Right cardiac atrium (tissue), 5 donors: ENCODE measurements around the gene PTH2R. TPM values are rescaled to one million over a fixed set of nuclear protein-coding genes. Genes with fewer than 3 reads are reported as not detected.

Experiments used
- ATAC-seq, 2 donors: fragments of 200-7000 bp; cut with Tn5 transposase; one replicate each; pipeline versions ENCODE4 v1.8.0 to v1.9.1; 2020; ENCODE audit warnings: moderate library complexity in 2 of 2, mild to moderate bottlenecking in 1 of 2
- DNase-seq, 3 donors: peaks; one replicate each; pipeline ENCODE4 v3.0.0-alpha.2; 2020
- H3K27ac ChIP-seq: one replicate; pipeline ENCODE4 v1.5.1; 2013; ENCODE audit warnings: mild to moderate bottlenecking, low read length, control low read depth, moderate library complexity
- H3K27me3 ChIP-seq: one replicate; pipeline ENCODE4 v1.6.1; 2013; ENCODE audit not compliant: control insufficient read depth, insufficient read depth
- H3K4me1 ChIP-seq: one replicate; pipeline ENCODE4 v1.6.1; 2013; ENCODE audit warnings: low read length; ENCODE audit not compliant: control insufficient read depth, insufficient read depth
- H3K4me3 ChIP-seq: one replicate; pipeline ENCODE4 v1.5.1; 2013; ENCODE audit warnings: low read length, control low read depth
- H3K9me3 ChIP-seq: one replicate; pipeline ENCODE4 v1.6.1; 2013; ENCODE audit warnings: low read length; ENCODE audit not compliant: control insufficient read depth
- WGBS: extraction: QIAGEN DNeasy Blood & Tissue Kit; methylation state at CpG from one replicate; pipeline ENCODE4 v1.1.7; 2013; 5-methylcytosine and 5-hydroxymethylcytosine counted together
- intact Hi-C, 4 donors: fragments of 100-400 bp; cut with DNase I; formaldehyde crosslinking; loops; one replicate each; pipeline versions ENCODE4 v1.11.0 to v1.14.0; 2022 to 2023
- long read RNA-seq, 4 donors: library from polyadenylated mRNA; unstranded; transcript quantifications; one replicate each; pipeline ENCODE4 v2.0.0, GENCODE V29; 2020 to 2021
- polyA plus RNA-seq: library from polyadenylated mRNA; stranded (reverse); fragments of 200-250 nt; gene quantifications from one replicate; pipeline ENCODE4 v1.2.3, GENCODE V29; 2013
- total RNA-seq, 4 donors: library from RNA; stranded (reverse); fragmentation: NEBNext Ultra II Directional; extraction: Animal tissue kit (Norgen Biotek cat#: 25700); gene quantifications; one replicate each; pipeline ENCODE4 v1.2.1, GENCODE V29; 2021
- donor health status: healthy with polysubstance abuse.
- donor health status: DM: no; HTN: yes; CAD: no.
- donor health status: DM: no; HTN: no; CAD: no.
- donor health status: DM: no; HTN: yes; CAD: no; lungs with severe emphysema.
- donor health status: DM: yes; HTN: yes; CAD: no.

Gene PTH2R, protein sequence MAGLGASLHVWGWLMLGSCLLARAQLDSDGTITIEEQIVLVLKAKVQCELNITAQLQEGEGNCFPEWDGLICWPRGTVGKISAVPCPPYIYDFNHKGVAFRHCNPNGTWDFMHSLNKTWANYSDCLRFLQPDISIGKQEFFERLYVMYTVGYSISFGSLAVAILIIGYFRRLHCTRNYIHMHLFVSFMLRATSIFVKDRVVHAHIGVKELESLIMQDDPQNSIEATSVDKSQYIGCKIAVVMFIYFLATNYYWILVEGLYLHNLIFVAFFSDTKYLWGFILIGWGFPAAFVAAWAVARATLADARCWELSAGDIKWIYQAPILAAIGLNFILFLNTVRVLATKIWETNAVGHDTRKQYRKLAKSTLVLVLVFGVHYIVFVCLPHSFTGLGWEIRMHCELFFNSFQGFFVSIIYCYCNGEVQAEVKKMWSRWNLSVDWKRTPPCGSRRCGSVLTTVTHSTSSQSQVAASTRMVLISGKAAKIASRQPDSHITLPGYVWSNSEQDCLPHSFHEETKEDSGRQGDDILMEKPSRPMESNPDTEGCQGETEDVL
- not detected for total RNA-seq
- not detected for polyA plus RNA-seq
- long read RNA-seq, donor 1: 0 reads
- long read RNA-seq, donor 2: 0 reads
- long read RNA-seq, donor 3: 0 reads
- long read RNA-seq, donor 4: 0 reads

DNA sequence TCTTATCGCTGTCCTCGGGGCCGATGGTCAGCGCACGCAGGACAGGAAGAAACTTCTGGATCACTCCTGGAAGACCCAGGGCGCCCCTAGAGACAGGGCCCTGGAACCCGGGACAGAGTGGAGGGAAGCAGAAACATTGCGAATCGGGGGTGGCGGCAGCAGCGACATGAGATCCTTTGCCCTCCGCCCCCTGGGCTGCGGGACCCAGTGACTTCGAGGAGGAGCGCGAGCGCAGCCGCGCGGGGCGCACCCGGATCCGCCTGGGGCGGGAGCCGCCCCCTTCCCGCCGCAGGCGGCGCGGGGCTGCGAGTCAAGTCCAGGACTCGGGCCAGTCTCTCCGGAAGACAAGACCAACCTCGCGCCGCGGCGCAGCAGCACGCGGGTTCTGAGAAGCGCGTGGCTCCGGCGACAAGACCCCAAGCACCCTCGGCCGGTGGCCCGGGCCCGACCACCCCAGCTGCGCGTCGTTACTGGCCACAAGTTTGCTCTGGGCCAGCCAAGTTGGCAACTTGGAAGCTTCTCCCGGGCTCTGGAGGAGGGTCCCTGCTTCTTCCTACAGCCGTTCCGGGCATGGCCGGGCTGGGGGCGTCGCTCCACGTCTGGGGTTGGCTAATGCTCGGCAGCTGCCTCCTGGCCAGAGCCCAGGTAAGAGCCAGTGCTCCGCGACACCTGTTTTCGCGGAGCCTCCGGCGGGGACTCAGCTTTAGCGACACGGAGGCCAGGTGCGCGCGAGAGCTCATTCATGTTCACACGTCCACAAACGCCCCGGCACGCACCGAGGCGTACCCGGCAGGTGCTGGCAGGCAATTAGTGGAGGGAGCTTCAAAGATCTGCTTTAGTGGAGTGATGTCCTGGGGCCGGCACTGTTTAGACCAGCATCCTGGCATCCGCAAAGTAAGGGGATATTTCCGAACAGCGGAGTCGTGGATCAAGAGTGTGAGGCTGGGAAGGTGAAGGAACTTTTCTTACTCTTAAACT lies at the start of gene PTH2R:
Gene PTH2R, plus strand, starts transcription at position 319 of the 978 bp plus-strand sequence. Its CDS starts 252 bp downstream, at position 571.
- peak; percentile 31 to 49 for ATAC-seq
- intact Hi-C loops: no loop called here
- Histone ChIP-seq H3K4me3 (peak within 1 kb of the TSS; percentile 13), H3K9me3 (no peaks in the 10 kb centered on the region), H3K27ac (no peak within 1 kb of the TSS), H3K27me3 (peaks cover 2% of the 10 kb centered on the region), H3K4me1 (no peaks in the 10 kb centered on the region)
- 4% methylated on average over 82 of the region's 82 CpGs for WGBS
- DNase-seq: peak in 2 of 3 donors; percentile 32 to 39

DNA sequence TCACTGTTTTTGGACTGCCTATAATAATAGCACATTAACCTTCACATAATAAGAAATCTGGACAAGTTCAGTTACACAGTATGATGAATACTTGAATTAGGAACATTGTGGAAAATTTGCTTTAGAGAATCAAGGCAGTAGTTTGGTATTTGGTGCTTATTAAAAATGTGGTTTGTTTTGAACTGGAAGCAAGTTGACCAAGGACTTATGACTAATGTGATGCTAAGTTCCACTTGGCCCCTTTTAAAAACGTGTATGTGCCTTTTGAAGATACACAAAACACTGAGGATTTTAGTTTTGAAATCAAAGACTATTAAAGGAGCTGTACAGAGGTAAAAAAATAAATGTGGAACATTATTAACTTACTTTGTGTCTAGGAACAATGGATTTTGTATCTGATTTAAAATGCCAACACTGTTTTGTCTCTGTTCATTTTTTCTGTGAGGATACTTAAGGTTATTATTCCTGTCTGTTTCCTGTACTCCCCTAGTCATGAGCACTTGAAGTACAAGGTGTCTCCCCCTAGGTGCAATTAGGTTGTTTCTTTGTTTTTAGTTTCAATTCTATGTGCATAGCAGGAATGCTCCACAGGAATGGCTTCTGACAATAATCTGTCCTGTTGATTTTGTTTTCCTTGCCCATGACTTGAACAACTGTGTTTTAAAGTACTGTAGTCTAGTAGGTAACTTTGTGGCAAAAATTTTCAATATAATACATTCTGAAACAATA lies 49.6 kb upstream of the PTH2R start:
- intact Hi-C loops: no loop called here
- no peak overlapping the region for H3K27ac ChIP-seq
- WGBS: 32% methylated on average over 1 of the region's 1 CpG
- no peaks in the 10 kb centered on the region for H3K4me1 ChIP-seq
- H3K4me3 ChIP-seq: no peak overlapping the region
- ATAC-seq (no peak), DNase-seq (no peak)
- no peaks in the 10 kb centered on the region for H3K27me3 ChIP-seq
- H3K9me3 ChIP-seq: no peaks in the 10 kb centered on the region

DNA sequence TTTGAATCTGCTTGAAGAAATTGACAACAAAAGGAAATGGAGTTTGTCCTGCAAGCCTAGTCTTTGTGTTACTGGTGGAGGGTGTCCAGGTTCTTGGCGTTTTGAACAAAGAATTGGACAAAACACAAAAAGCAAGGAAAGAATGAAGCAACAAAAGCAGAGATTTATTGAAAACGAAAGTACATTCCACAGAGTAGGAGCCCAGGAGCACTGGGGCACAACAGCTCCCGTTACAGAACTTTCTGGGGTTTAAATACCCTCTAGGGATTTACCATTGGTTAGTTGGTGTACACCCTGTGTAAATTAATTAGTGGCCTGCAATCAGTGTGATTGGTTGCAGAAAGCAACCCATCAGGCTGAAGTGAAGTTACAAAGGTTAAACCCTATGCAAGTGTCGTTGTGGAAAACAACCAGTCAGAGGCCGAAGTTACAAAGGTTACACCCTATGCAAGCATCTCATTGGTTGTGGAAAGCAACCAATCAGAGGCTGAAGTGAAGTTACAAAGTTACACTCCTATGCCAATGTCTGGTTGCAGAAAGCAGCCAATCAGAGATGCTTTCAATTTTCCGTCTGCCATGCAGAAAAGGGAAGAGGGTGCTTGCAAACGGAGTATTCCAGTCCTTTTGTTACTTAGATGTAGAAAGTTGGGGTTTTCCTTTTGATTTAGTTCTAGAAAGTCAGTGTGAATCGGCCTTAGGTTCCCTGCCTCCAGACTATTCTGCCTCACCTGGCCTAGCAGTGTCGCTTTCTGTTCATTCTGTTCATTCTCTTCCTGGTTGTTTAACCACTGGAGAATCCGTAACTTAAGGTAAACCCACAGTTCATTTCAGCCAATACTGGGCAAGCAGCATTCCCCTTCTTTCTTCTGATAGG lies 47.6 kb upstream of the PTH2R start:
- intact Hi-C loops: no loop called here
- Histone ChIP-seq H3K4me1 (no peaks in the 10 kb centered on the region), H3K27me3 (no peaks in the 10 kb centered on the region), H3K9me3 (no peaks in the 10 kb centered on the region), H3K27ac (no peak overlapping the region), H3K4me3 (no peak overlapping the region)
- WGBS: 84% methylated on average over 10 of the region's 10 CpGs
- DNase-seq (no peak), ATAC-seq (no peak)

DNA sequence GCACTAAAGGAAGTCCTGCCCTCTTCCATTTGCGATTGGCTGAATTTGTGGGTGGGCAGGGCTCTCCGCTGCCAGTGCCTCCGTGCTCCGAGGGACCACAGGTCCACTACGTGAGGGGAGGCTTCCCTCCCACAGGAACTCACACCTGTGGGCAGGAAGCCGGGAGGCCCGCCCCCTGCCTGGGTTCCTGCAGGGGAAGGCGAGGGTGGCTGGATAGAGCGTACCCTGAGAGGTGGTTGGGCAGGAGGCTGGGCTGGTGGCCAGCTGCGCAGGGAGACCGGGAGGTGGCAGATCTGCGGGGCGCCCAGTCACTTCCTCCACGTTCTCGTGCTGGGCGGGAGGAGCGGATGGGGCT lies 47.0 kb upstream of the PTH2R start:
- intact Hi-C loops: no loop called here
- Histone ChIP-seq H3K27ac (no peak overlapping the region), H3K4me3 (no peak overlapping the region), H3K9me3 (no peaks in the 10 kb centered on the region), H3K4me1 (no peaks in the 10 kb centered on the region), H3K27me3 (no peaks in the 10 kb centered on the region)
- 88% methylated on average over 17 of the region's 17 CpGs for WGBS
- DNase-seq: peak in 2 of 3 donors; percentile 40 to 59
- ATAC-seq: peak; percentile 45 to 52

DNA sequence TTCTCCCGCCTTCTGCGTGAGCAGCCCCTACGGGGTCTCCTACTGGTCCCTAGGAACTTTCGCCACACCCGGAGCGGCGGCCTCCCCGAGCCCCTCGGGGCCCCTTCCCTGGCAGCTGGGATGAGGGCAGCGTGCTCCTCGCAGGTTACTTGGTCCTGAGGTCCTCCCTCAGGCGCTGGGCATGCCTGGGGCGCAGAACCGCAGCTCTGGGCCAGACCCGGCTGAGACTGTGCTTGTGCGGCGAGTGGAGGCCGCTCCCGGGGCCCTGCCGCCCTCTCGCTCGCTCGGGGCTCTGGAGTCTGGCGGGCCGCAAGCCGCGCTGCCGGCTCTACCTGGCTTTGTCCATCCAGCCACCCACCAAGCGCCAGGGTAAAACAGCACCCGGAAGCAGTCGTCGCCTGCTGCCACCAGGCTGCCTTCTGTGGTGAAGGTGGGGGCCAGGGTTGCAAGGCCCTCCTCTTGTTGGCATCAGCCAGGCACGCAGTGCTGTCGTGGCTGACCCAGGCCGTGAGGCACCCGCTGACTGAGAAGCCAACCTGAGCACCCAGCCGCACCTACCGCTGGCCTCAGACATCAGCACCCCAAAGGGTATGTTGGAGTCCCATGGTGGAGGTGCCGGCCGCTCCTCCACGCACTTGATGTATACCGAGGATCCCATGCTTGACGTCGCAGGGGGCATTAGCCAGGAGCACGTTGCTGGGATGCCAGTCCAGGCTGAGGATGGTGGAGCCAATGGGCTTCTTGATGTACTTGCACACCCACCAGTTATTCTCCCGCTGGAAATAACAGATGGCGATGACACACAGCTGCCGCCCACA lies 46.1 kb upstream of the PTH2R start:
- DNase-seq (peak in 2 of 3 donors; percentile 50 to 52), ATAC-seq (peak; percentile 54 to 64)
- no peaks in the 10 kb centered on the region for H3K27me3 ChIP-seq
- no peak overlapping the region for H3K4me3 ChIP-seq
- no peaks in the 10 kb centered on the region for H3K9me3 ChIP-seq
- intact Hi-C loops: no loop called here
- H3K27ac ChIP-seq: no peak overlapping the region
- WGBS: 94% methylated on average over 48 of the region's 48 CpGs
- H3K4me1 ChIP-seq: no peaks in the 10 kb centered on the region

DNA sequence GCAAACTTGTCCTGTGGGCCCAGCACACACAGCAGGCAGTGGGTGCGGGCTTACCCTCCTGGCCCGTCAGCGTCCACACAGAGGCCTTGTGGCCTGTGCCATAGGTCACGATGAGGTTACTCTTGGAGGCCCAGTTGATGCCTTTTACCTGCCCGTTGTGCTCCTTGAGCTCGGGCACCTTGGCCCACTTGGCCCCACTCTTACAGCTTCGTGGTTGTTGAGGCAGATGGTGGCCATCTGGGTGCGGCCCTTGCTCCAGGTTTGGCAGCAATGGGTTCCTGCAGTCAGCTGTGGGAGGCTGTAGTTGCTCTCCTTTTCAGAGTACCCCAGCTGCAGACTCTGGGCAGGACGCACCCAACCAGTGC lies 45.5 kb upstream of the PTH2R start:
- Histone ChIP-seq H3K27me3 (no peaks in the 10 kb centered on the region), H3K4me3 (no peak overlapping the region), H3K9me3 (no peaks in the 10 kb centered on the region), H3K27ac (no peak overlapping the region), H3K4me1 (no peaks in the 10 kb centered on the region)
- DNase-seq (peak in 2 of 3 donors; percentile 37 to 53), ATAC-seq (peak; percentile 33 to 42)
- intact Hi-C loops: no loop called here
- 96% methylated on average over 9 of the region's 9 CpGs for WGBS

DNA sequence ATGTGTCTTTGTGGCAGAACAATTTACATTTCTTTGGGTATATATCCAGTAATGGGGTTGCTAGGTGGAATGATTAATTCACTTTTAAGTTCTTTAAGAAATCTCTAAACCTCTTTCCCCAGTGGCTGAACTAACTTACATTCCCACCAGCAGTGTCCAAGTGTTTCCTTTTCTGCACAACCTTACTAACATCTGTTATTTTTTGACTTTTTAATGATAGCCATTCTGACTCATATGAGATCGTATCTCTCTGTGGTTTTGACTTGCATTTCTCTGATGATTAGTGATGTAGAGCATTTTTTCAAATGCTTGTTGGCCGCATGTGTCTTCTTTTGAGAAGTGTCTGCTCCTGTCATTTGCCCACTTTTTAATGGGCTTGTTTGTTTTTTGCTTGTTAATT lies 43.1 kb upstream of the PTH2R start:
- H3K4me3 ChIP-seq: no peak overlapping the region
- H3K9me3 ChIP-seq: no peaks in the 10 kb centered on the region
- H3K27me3 ChIP-seq: no peaks in the 10 kb centered on the region
- H3K4me1 ChIP-seq: no peaks in the 10 kb centered on the region
- ATAC-seq (no peak), DNase-seq (no peak)
- intact Hi-C loops: no loop called here
- 73% methylated on average over 2 of the region's 2 CpGs for WGBS
- H3K27ac ChIP-seq: no peak overlapping the region

DNA sequence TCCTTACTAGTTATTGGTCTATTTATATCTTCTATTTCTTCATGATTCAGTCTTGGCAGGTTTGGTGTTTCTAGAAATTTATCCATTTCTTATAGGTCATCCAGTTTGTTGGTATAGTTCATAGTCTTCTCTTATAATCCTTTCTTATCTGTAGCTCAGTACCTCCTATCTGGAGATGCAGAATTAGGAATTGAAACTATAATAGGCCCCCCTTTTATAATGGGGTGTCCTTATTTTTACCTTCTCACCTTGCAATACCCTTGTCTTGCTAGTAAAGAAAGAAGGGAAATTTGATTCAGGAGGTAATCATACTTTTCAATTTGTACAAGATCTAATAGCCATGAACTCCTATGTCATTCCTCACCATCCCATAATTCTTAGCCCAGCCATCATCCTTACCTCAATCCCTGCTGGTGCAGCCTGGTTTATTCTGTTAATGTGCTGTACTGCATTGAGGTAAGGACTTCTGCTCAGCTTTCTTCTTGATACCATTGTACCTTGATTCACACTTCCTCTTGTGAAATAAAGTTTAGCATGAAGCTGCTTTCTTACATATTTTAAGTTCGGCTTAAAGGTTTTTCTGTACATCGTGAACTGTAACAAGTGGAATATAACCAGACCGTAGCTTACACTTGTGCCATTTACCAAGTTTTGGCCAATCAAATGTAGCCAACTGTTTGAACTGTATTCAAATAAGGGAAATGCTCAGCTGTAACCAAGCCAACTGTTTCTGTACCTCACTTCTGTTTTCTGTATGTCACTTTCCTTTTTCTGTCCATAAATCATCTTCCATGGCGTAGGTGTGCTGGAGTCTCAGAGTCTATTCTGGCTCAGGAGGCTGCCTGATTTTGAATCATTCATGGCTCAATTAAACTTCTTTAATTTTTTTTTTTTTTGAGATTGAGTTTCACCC lies 40.1 kb upstream of the PTH2R start:
- Histone ChIP-seq H3K27me3 (no peaks in the 10 kb centered on the region), H3K9me3 (no peaks in the 10 kb centered on the region), H3K27ac (no peak overlapping the region), H3K4me1 (no peaks in the 10 kb centered on the region), H3K4me3 (no peak overlapping the region)
- intact Hi-C loops: no loop called here
- 84% methylated on average over 4 of the region's 4 CpGs for WGBS
- DNase-seq (no peak), ATAC-seq (no peak)

DNA sequence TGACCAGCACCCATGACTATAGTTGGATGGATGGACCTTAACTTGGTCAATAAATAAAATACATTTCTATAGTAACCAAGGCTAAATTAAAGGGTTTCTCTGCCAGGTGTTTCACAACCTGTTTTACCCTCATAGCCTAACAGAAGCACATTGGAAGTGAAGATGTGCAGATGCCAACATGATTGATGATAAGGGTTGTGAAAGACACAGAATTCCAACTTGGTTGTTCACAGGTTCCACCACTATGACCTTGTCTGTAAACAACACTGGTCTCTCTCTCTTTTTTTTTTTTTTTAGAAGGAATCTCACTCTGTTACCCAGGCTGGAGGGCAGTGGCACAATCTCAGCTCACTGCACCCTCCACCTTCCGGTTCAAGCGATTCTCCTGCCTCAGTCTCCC lies 37.5 kb upstream of the PTH2R start:
- intact Hi-C loops: no loop called here
- ATAC-seq (no peak), DNase-seq (no peak)
- H3K4me3 ChIP-seq: no peak overlapping the region
- no peaks in the 10 kb centered on the region for H3K27me3 ChIP-seq
- no peaks in the 10 kb centered on the region for H3K4me1 ChIP-seq
- WGBS: 96% methylated on average over 2 of the region's 2 CpGs
- no peaks in the 10 kb centered on the region for H3K9me3 ChIP-seq
- H3K27ac ChIP-seq: no peak overlapping the region
